PFSK-1 (cell line): ENCODE measurements around the gene SIPA1.

Source experiments
- FOXP2 ChIP-seq: optimal IDR thresholded peaks from 2 replicates; pipeline ENCODE3; 2011; ENCODE audit warnings: borderline replicate concordance, control low read depth, inconsistent platforms; ENCODE audit not compliant: insufficient read depth; ENCODE audit errors: extremely low read length, extremely low read depth
- POLR2AphosphoS5 ChIP-seq: IDR thresholded peaks from 2 replicates; pipeline ENCODE4 v1.6.1; 2012; ENCODE audit warnings: low read depth, mild to moderate bottlenecking, control low read depth, low read length, moderate library complexity
- SIN3A ChIP-seq: IDR thresholded peaks from 2 replicates; pipeline ENCODE4 v1.6.1; 2012; ENCODE audit warnings: mild to moderate bottlenecking, low read length, moderate library complexity, borderline replicate concordance; ENCODE audit not compliant: insufficient read depth
- TAF1 ChIP-seq: IDR thresholded peaks from 2 replicates; pipeline ENCODE4 v1.6.1; 2012; ENCODE audit warnings: low read length, control low read depth, borderline replicate concordance; ENCODE audit not compliant: insufficient read depth
- TF ChIP-seq, protein P1 (sequence below), 2 experiments: IDR thresholded peaks; 2 replicates each; pipeline versions ENCODE4 v1.6.1 to v1.8.0; 2011 to 2012; ENCODE audit warnings: low read depth in 2 of 2, low read length in 2 of 2, control low read depth in 1 of 2, inconsistent platforms in 1 of 2, mild to moderate bottlenecking in 1 of 2, moderate library complexity in 1 of 2; ENCODE audit not compliant: insufficient read depth in 1 of 2

The SIPA1 gene

DNA sequence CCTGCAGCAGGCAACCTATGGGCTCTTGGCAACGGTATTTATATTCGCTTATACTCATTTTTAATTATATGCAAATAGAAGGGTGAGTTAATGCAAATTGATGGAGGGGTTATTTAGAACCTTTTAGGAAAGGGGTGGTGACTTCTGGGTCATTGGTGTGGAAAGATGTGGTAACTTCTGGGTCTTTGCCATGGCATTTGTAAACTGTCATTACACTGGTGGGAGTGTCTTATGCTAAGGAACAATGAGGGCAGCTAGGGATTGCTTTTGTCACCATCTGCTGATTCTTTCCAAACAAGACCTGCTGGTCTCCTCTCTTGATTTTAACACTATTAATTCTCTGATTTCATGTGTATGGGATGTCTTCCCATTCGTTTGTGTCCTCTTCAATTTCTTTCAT is 62.5 kb downstream of the SIPA1 start:
- no peak for TF ChIP-seq POLR2AphosphoS5
- TF ChIP-seq FOXP2: no peak
- no peak for TF ChIP-seq SIN3A
- no peak for TF ChIP-seq TAF1
- TF ChIP-seq, protein P1, sequence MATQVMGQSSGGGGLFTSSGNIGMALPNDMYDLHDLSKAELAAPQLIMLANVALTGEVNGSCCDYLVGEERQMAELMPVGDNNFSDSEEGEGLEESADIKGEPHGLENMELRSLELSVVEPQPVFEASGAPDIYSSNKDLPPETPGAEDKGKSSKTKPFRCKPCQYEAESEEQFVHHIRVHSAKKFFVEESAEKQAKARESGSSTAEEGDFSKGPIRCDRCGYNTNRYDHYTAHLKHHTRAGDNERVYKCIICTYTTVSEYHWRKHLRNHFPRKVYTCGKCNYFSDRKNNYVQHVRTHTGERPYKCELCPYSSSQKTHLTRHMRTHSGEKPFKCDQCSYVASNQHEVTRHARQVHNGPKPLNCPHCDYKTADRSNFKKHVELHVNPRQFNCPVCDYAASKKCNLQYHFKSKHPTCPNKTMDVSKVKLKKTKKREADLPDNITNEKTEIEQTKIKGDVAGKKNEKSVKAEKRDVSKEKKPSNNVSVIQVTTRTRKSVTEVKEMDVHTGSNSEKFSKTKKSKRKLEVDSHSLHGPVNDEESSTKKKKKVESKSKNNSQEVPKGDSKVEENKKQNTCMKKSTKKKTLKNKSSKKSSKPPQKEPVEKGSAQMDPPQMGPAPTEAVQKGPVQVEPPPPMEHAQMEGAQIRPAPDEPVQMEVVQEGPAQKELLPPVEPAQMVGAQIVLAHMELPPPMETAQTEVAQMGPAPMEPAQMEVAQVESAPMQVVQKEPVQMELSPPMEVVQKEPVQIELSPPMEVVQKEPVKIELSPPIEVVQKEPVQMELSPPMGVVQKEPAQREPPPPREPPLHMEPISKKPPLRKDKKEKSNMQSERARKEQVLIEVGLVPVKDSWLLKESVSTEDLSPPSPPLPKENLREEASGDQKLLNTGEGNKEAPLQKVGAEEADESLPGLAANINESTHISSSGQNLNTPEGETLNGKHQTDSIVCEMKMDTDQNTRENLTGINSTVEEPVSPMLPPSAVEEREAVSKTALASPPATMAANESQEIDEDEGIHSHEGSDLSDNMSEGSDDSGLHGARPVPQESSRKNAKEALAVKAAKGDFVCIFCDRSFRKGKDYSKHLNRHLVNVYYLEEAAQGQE (IDR thresholded peaks at IDR 0.05; ENCODE audit: insufficient read depth in 1 of 2, low read depth in 2 of 2, low read length in 2 of 2): no peak
